Measurements from ENCODE around the gene C13orf46.

The C13orf46 gene

GRCh38 chr13:113969311-113969972 lies 4.4 kb downstream of the C13orf46 start:
- DNase-seq, result no peak
- Histone ChIP-seq H3K27me3 (replicated peaks) (no peaks in the 10 kb centered on the region), H3K36me3 (replicated peaks) (peaks cover 39% of the 10 kb centered on the region), H3K27ac (no peak overlapping the region), H3K4me3 (ENCODE audit: low read depth, low read length) (no peak overlapping the region)
- no peak for TF ChIP-seq CTCF (IDR thresholded peaks at IDR 0.05; ENCODE audit: low read depth, low read length, missing control alignments)
- in situ Hi-C loops (cut with HindIII; ENCODE audit: low pct_ligation_motif_present, low sequenced_read_pairs), result no loop called here

GRCh38 chr13:113968463-113969310 lies 5.2 kb downstream of the C13orf46 start:
- H3K4me3 ChIP-seq (ENCODE audit: low read depth, low read length), result no peak overlapping the region
- in situ Hi-C loops (cut with HindIII; ENCODE audit: low pct_ligation_motif_present, low sequenced_read_pairs), result no loop called here
- TF ChIP-seq CTCF (IDR thresholded peaks at IDR 0.05; ENCODE audit: low read depth, low read length, missing control alignments), result peak; percentile 22
- no peak for DNase-seq
- peaks cover 36% of the 10 kb centered on the region for H3K36me3 ChIP-seq (replicated peaks)
- no peak overlapping the region for H3K27ac ChIP-seq
- H3K27me3 ChIP-seq (replicated peaks), result no peaks in the 10 kb centered on the region

- no peak for TF ChIP-seq CTCF (IDR thresholded peaks at IDR 0.05; ENCODE audit: low read depth, low read length, missing control alignments)
- in situ Hi-C loops (cut with HindIII; ENCODE audit: low pct_ligation_motif_present, low sequenced_read_pairs), result no loop called here
- peaks cover 29% of the 10 kb centered on the region for H3K36me3 ChIP-seq (replicated peaks)
- H3K4me3 ChIP-seq (ENCODE audit: low read depth, low read length), result no peak overlapping the region
- H3K27me3 ChIP-seq (replicated peaks), result no peaks in the 10 kb centered on the region
- DNase-seq, result no peak
- H3K27ac ChIP-seq, result no peak overlapping the region
Measured at GRCh38 chr13:113967729-113968462, 6.0 kb downstream of the C13orf46 start.

- Histone ChIP-seq H3K27me3 (replicated peaks) (no peaks in the 10 kb centered on the region), H3K4me3 (ENCODE audit: low read depth, low read length) (no peak overlapping the region), H3K36me3 (replicated peaks) (peaks cover 29% of the 10 kb centered on the region), H3K27ac (no peak overlapping the region)
- no peak for DNase-seq
- no peak for TF ChIP-seq CTCF (IDR thresholded peaks at IDR 0.05; ENCODE audit: low read depth, low read length, missing control alignments)
- in situ Hi-C loops (cut with HindIII; ENCODE audit: low pct_ligation_motif_present, low sequenced_read_pairs), result no loop called here
Measured at GRCh38 chr13:113967206-113967720, 6.6 kb downstream of the C13orf46 start.

GRCh38 chr13:113965968-113966884 lies 7.7 kb downstream of the C13orf46 start:
- in situ Hi-C loops (cut with HindIII; ENCODE audit: low pct_ligation_motif_present, low sequenced_read_pairs), result no loop called here

More at GRCh38 chr13:113965968-113966884, 7.7 kb downstream of the C13orf46 start:
- H3K4me3 ChIP-seq (ENCODE audit: low read depth, low read length), result no peak overlapping the region
- H3K27ac ChIP-seq, result no peak overlapping the region
- DNase-seq, result no peak
- TF ChIP-seq CTCF (IDR thresholded peaks at IDR 0.05; ENCODE audit: low read depth, low read length, missing control alignments), result no peak
- no peaks in the 10 kb centered on the region for H3K27me3 ChIP-seq (replicated peaks)
- H3K36me3 ChIP-seq (replicated peaks), result peaks cover 20% of the 10 kb centered on the region

Measured in brain microvascular endothelial cell (primary cell).